ENCODE measurements around the gene GH2.
"Not testable (repeated sequence)": the region's sequence is repeated elsewhere in the genome, so short reads cannot be mapped to it uniquely, and the experiment has no call there.

GH2 gene

DNA sequence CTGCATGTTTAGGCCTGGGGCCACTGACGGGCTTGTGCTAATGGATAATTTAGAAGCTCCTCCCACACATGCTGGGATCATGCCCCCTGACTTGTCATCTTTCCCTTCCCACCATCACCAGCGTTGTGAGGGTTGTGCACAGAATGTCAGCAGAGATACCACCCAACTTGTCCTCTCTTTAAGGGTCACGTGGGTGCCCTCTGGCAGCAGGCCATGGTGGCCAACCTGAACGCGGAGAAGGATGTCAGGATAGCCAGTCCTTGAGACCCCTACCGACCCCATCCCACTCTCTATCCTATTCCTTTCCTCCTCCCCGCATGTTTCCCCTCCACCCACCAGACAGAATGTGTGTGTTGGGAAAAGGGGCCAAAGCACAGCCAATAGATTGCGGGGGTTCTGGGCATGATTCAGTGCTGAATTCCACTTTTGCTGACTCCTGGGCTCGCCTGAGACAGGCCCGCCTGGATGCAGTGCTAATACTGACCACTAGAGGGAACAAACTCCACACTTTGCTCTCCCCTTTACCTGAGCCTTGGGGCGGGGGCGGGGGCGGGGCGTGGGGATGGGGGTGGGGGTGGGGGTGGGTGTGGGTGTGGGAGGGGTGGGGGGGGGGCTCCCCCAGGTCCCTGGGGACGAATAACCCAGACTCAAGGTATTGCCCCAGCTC lies at the start of gene GH2:
TSS of gene GH2 (minus strand) at position 10 of the 667 bp plus-strand sequence. CDS start 143 bp downstream, outside the sequence.
- peak in 4 of 58 donors; percentile 2 to 11 (median 8) for DNase-seq

DNA sequence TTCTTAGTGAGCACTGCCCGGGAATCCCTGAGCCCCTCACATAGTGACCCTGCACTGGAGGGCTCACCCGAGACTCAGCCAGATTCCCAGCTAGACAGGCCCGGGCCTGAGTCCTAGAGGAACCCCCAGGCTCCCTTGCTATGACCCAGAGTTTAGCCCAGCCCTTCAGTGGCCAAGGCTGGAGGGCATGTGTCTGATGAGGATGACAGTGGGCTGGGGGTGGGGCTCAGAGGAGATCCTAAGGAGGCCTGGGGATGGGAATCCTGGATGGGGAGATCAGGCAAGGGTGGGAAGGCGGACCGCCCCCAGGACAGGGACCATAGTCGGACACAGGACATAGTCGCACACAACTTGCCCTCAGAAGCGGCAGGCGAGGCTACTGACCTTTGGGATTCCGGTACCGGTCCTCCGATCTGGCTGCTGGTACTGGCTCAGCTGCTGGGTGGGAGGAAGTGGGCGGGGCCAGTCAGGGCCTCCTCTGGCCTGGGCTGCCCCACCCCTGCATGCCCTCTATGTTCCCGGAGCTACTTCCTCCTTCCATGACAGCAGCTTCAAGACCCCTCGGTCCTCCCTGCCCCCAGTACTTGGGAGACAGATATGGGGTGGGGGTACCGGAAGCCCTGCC lies 49.3 kb upstream of the GH2 start:
- DNase-seq, result peak in 1 of 58 donors; percentile 11

DNA sequence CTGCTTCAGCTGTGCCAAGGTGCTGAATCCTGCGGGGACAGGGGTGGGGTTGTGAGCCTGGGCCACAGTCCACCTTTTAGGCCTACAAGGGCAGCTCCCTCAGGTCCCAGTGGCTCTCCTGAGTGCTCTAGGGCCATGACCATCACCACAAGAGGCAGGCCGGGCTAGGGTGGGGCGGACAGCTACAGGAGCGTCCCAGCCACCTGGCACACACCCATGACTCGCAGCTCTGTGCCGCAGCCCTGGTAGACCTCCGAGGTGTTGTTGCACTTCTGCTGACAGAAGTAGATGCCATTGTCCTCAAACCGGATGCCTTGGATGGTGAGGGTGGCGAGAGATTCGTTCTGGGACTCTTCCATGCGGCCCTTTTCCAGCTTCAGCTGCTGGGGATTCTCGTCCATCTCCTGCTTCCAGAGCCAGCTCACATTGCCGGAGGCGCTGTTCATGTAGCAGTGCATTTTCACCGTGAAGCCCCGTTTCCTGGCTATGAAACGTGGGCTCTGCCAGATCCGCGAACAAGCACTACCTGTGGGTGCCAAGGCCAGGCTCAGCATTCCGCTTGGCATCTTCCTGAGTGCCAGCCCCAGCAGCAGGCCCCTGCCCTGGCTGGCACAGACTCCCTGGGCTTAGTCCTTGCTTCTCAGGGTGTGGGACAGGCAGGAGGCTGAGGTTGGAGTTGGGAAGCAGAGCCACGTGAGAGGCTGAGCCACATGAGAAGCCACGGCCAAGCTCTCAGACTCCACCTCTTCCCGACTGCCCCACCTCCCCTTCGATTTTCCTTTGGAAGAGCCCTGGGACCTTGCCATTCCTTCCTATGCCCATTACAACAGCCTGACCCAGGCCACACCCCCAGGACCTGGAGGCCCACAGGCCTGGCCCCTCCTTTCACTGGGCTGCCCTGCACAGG lies 48.4 kb upstream of the GH2 start:
- DNase-seq, result peak in 1 of 58 donors; percentile 20

- DNase-seq, result no peak
These were observed 47.4 kb upstream of the GH2 start for GRCh38 chr17:63928966-63929695.

- DNase-seq, result no peak
These were observed 46.5 kb upstream of the GH2 start for GRCh38 chr17:63928172-63928666.

GRCh38 chr17:63927464-63928171 lies 45.9 kb upstream of the GH2 start:
- no peak for DNase-seq

- no peak for DNase-seq
These were observed 44.4 kb upstream of the GH2 start for GRCh38 chr17:63926164-63926563.

GRCh38 chr17:63925615-63926014 lies 43.9 kb upstream of the GH2 start:
- no peak for DNase-seq

GRCh38 chr17:63922402-63922801 lies 40.7 kb upstream of the GH2 start:
- DNase-seq, result not testable (repeated sequence)

- not testable (repeated sequence) for DNase-seq
These were observed 39.0 kb upstream of the GH2 start for GRCh38 chr17:63920779-63921178.

GRCh38 chr17:63920050-63920449 lies 38.3 kb upstream of the GH2 start:
- DNase-seq, result not testable (repeated sequence)

DNA sequence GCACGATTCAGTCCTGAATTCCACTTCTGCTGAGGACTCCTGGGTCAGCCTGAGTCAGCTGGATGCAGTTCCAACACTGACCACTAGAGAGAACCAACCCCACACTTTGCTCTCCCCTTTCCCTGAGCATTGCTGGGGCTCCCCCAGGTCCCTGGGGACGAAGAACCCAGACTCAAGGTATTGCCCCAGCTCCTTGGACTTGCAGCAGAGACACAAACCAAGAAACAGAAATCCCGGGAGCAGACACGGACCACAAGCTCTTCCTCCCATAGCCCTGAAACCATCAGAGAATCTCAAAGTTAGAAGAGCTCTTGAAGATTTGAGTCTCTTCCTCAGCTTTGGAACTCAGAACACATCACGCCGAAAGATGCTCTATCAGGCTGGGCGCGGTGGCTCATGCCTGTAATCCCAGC lies 37.6 kb upstream of the GH2 start:
- peak in 31 of 58 donors; percentile 2 to 45 (median 13) for DNase-seq

DNA sequence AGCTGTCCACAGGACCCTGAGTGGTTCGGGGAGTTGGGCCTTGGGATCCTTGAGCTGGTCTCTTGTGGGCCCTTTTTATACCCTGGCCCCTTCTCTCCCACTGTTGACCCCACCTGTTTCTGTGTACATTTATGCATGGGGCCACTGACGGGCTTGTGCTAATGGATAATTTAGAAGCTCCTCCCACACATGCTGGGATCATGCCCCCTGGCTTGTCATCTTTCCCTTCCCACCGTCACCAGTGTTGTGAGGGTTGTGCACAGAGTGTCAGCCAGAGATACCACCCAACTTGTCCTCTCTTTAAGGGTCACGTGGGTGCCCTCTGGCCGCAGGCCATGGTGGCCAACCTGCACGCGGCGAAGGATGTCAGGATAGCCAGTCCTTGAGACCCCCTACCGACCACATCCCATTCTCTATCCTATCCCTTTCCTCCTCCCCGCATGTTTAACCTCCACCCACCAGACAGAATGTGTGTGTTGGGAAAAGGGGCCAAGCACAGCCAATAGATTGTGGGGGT lies 37.1 kb upstream of the GH2 start, which contains the start of gene GH1:
TSS of gene GH1 (minus strand) at position 51 of the 517 bp plus-strand sequence. CDS start 63 bp downstream, outside the sequence.
- DNase-seq, result not testable (repeated sequence)

GRCh38 chr17:63918305-63918704 lies 36.6 kb upstream of the GH2 start:
- DNase-seq, result no peak

GRCh38 chr17:63917646-63918045 lies 35.9 kb upstream of the GH2 start:
- DNase-seq, result no peak

DNA sequence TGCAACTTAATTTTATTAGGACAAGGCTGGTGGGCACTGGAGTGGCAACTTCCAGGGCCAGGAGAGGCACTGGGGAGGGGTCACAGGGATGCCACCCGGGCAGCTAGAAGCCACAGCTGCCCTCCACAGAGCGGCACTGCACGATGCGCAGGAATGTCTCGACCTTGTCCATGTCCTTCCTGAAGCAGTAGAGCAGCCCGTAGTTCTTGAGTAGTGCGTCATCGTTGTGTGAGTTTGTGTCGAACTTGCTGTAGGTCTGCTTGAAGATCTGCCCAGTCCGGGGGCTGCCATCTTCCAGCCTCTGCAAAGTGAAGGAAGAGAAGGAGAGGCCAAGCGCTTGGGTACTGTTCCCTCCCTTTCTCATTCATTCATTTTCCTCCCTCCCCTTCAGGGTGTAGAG lies 35.5 kb upstream of the GH2 start:
- DNase-seq, result not testable (repeated sequence)

- no peak for DNase-seq
These were observed 34.9 kb upstream of the GH2 start for GRCh38 chr17:63916566-63917185.

DNA sequence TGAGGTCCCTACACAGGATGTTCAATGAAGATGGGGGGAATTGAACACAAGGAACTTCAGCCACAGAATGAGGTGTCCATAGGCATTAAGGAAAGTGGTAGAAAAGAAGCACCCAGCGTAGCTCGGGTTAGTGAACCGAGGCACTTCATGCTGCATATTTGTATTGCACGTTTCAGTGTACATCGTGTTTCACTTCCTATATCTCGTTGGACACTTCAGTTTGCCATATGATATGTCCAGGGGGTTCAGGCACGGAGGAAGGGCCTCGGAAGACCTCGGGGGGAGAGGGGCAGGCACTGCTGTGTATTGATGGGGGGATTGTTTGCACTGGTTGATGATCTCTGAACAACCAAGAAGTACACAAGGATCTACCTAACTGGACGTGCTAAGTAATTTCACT lies 34.0 kb upstream of the GH2 start:
- not testable (repeated sequence) for DNase-seq

DNA sequence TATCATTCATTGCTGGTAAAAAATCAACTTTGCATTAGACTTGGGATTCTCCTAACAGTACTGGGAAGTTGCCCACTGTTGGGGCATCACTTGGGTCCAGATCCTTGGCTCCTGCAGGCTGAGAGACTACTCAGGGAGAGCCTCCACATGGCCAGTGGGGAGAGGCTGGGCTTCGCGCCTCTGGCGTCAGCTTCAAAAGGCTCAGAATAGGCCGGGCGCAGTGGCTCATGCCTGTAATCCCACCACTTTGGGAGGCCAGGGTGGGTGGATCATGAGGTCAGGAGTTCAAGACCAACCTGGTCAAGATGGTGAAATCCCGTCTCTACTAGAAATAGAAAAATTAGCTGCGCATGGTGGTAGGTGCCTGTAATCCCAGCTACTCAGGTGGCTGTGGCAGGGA lies 32.7 kb upstream of the GH2 start:
- no peak for DNase-seq
